HG02870 (cell line): ENCODE measurements around the gene LIPE.
"Not testable (repeated sequence)": the region's sequence is repeated elsewhere in the genome, so short reads cannot be mapped to it uniquely, and the experiment has no call there.

Experiments used
- ATAC-seq: cut with Tn5 transposase; IDR thresholded peaks from one replicate; pipeline ENCODE4 v1.9.1; 2021; ENCODE audit warnings: mild to moderate bottlenecking, moderate library complexity; ENCODE audit not compliant: unreplicated experiment

LIPE gene

GRCh38 chr19:42427313-42427712 lies at the start of gene LIPE:
LIPE (minus strand) TSS chr19:42427388; CDS start chr19:42427149, 239 bp downstream.
- ATAC-seq: no peak

GRCh38 chr19:42475366-42475765 lies 48.2 kb upstream of the LIPE start:
- no peak for ATAC-seq

GRCh38 chr19:42474743-42475142 lies 47.6 kb upstream of the LIPE start:
- ATAC-seq: no peak

GRCh38 chr19:42473686-42474085 lies 46.5 kb upstream of the LIPE start:
- ATAC-seq: no peak

DNA sequence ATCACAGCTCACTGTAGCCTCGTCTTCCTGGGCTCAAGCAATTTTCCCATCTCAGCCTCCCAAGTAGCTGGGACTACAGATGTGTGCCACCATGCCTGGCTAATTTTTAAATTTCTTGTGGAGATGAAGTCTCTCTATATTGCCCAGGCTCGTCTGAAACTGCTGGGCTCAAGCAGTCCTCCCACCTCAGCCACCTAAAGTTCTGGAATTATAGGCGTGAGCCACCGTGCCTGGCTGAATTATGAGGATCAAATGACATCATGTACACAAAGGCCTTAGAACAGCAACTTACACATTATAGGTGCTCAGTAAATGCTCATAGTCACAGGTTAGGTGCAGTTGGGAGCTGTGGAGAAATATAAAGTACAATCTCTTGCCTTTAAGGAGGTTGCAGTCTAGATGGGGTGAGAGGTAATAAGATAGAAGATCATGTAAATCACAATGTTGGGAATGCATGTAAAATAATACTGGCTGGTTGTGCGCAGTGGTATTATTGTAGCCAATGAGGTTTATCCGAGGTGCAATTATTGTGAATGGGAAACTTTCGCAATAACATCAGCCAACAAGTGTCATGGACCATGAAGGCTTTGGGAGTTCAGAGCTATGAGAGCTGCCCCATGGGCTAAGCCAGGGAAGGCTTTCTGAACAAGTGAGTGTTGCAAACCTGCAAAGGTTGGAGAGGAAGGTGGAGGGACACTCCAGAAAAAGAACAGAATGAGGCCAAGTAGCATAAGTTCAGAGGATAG lies 45.4 kb upstream of the LIPE start:
- ATAC-seq: no peak

GRCh38 chr19:42471554-42472249 lies 44.5 kb upstream of the LIPE start:
- ATAC-seq: no peak

GRCh38 chr19:42469311-42470235 lies 42.4 kb upstream of the LIPE start:
- no peak for ATAC-seq

DNA sequence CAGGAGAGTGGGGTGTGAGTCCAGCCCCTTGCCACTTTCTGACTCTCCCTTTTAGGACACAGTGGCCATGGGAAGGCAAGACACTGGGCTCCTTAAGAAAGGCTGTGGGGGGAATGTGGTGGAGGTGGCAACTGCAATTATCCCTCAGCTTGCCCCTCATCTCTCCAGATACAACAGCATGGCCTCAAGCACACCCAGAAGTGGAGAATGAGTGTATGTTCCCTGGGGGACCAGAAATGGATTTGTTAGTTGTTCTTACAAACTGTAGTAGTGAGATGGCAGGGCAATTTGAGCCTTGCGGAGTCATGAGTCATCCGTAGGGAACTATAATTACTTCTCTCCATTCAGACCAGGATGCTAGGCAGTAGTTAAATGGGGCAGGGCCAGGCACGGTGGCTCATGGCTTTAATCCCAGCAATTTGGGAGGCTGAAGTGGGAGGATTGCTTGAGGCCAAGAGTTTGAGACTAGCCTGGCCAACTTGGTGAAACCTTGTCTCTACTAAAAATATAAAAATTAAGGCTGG lies 41.1 kb upstream of the LIPE start:
- ATAC-seq: no peak

DNA sequence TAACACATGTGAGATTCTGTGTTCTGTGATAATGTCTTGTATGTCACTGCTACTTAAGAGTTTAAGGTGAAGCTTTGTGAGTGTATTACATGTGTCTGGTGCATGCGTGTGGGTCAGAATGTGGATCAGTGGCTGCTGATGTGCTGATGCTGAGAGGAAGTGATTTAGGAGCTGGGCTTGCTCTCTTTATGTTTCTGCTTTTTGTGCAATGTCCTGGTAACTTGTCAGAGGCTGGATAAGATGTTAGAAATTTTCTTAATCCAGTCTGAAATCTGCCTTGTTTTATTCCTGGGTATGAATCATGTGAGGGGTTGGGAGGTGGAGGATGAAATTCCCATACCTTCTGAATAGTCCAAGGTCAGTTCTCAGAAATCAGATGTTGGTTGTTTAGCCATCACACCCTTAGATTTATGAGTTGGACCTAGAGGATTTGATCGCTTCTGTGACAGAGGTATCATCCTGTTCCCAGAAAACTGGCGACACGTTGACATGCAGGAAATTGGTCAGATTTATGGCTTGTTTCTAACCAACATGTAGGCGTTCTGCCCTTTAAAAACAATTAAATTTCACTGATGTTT lies 40.1 kb upstream of the LIPE start:
- no peak for ATAC-seq

DNA sequence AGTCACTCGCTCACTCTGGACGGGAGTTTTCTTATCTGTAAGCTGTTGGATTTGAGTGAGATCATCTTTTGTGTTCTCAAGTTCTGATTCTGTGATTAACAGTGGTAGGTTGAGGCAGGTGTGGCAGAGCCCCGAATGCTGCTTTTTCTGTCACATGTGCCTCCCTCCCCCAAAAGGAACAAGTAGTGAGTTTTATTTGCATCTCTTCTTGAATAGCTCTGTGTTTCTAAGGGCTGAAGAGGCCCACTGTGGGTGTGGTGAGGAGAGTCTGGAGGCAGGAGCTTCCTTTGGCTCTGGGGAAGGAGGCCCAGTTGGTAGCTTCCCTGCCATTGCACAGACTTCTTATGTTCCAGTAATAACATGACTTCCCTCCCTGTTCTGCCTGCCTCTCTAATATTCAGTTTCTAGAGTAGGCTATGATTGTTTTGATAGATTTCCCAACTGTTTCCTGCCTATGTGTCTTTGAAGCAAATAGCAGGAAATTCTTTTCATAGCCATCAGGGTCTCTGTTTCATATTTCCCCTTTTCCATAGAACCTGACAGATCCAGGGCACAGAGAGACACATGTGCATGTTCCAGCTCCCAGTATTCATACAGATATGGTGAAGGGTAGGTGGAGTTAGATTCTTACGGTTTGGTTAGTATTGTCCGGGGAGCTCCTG lies 39.5 kb upstream of the LIPE start:
- no peak for ATAC-seq

DNA sequence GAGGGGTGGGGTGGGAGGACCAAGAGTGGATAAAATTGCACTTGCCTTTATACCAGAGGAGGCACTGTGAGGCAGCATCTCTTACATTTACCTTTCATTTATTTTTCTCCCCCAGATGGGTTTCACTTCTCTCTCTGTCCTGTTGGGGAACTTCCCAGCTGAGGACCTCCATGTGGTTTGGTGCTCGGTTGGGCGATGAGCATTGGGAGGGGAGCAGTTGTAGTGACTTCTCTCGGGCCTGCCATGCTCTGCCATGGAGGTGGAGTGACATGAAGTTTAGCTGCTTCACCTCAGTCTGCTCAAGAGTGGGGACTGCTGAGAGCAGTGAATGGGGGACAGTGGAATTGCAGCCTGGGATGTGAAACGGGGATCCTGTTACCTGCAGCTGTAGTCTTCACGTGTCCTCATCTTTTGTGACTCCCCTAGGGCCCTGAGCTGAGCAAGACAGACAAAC lies 38.7 kb upstream of the LIPE start:
- peak; percentile 70 for ATAC-seq

DNA sequence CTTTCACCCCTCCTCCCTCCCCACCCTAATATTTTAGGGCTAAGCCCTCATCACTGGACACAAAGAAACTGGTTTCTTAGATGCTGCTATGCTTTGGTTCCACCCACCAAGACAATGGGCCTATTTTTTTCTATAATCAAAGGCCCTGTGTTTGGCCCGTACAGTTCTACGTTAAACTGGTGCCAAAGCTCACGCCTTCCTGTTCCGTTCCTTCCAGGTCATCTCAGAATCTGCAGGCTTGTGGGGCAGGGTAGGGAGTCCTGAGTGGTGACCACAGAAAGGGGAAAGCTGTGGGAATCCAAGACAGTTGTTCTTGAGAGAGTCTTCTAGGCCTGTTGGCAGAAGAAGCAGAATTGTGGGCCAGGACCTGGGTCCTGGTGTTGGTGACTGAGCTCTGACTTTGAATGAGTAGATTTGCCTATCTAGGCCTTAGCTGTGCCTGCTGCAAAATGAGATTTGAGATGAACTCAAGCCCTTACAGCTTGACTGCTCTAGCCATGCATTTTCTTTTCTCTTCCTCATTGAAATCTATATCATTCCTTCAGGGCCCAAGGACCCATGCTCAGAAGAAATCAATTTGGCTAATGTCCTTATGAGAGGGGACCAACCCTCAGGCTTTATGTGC lies 34.6 kb upstream of the LIPE start:
- no peak for ATAC-seq

DNA sequence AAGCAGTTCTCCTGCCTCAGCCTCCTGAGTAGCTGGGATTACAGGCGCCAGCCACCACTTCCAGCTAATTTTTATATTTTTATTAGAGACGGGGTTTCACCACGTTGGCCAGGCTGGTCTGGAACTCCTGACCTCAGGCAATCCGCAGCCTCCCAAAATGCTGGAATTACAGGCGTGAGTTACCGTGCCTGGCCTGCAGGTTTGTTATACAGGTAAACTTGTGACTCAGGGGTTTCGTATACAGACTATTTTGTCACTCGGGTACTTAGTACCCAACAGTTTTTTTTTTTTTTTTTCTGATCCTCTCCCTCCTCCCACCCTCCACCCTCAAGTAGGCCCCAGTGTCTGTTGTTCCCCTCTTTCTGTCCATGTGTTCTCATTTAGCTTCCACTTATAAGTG lies 34.0 kb upstream of the LIPE start:
- not testable (repeated sequence) for ATAC-seq

DNA sequence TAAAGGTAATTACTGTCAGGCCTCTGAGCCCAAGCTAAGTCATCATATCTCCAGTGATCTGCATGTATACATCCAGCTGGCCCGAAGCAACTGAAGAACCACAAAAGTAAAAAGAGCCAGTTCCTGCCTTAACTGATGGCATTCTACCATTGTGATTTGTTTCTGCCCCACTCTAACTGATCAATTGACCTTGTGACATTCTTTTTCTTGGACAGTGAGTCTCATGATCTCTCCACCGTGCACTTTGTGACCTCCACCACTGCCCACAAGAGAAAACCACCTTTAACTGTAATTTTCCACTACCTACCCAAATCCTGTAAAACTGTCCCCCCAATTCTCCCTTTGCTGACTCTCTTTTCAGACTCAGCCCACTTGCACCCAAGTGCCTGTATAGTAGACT lies 32.7 kb upstream of the LIPE start:
- ATAC-seq: no peak

GRCh38 chr19:42455621-42456081 lies 28.5 kb upstream of the LIPE start:
- no peak for ATAC-seq

DNA sequence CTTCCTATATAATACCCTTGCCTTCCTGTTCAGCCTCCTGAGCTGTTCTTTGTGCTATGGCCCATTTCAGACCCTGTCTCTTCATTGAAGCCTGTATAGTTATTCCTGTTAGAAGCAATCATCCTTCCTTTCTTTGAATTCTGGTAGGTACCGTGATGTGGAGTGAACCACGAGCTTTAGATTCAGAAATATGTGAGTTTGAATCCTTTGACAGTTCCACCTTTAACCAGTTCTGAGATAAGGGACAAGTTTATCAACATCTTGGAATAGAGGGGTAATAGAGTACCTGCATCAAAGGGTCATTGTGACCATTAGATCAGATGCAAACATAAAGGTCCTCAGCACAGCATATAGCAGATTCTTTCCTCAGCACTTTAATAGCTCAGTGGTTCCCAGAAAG lies 27.9 kb upstream of the LIPE start:
- ATAC-seq: no peak

DNA sequence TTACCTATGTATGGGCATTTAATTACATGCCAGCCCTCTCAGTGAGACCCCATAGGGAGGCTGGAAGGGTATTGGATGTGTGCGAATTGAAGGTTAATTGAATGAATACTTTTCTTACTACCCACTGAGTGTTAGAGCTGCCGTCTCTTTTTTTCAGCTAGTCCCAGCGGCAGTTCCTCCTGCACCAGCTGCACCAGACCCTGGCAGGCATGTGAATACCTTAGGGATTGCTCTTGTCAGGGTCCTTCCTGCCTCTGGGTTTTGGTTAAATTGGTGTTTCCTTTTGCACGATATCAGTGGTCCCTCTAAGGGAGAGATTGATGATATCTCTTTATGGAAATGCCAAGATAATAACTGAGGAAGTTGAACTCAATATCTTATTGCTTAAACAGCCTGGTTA lies 25.4 kb upstream of the LIPE start:
- ATAC-seq: no peak

- peak; percentile 82 for ATAC-seq
Observed at GRCh38 chr19:42450314-42450934, 23.2 kb upstream of the LIPE start.

DNA sequence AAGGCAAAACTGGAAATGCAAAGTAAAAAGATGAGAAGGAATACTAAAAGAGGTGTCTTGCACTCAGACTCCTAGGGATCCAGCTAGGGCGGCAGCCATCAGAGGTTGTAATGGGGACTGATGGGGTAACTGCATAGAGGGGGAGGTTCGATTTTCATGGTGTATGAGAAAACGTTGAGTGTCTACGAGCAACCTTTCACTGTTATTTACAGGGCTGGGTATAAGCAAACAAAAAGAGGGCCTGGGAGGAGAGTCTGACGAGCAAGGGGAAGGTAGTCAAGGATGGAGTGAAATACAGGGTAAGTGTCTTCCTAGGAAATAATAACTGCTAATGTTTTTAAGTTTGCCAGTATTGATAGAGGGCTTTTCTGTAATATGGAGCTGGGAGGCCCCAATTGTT lies 21.1 kb upstream of the LIPE start:
- ATAC-seq: not testable (repeated sequence)
